ENCODE data around the gene PIP.
"Not testable (repeated sequence)": the region's sequence is repeated elsewhere in the genome, so short reads cannot be mapped to it uniquely, and the experiment has no call there.

Gene PIP

DNA sequence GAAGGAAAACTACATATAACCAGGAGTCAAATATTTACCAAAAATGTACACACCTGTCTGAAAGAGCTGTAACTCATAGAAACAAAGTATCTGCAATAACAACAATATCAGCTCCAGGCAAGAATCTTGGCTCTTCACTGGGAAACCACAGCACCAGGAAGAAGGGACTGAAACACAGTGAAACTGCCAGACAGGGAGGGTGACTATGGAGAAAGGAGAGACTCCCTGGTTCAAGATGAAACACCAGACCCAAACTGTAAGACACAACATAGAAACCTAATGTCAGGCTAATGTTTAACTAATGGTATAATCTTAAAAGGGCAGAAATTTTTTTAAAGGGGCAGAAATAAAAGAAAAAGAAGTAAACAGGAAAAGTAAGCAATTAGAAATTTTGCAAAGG is 39.8 kb downstream of the PIP start:
- no peak overlapping the region for H3K4me3 ChIP-seq (ENCODE audit: low read depth in 1 of 2, low read length in 1 of 2)
- no peaks in the 10 kb centered on the region for H3K27me3 ChIP-seq
- no peak for TF ChIP-seq CTCF (IDR thresholded peaks at IDR 0.05)
- H3K27ac ChIP-seq, result no peak overlapping the region
- no peaks in the 10 kb centered on the region for H3K9me3 ChIP-seq
- H3K36me3 ChIP-seq, result no peaks in the 10 kb centered on the region
- H3K4me1 ChIP-seq (ENCODE audit: control insufficient read depth in 1 of 2, insufficient read depth in 1 of 2, low read depth in 1 of 2, low read length in 1 of 2), result no peaks in the 10 kb centered on the region

- Histone ChIP-seq H3K27me3 (no peaks in the 10 kb centered on the region), H3K9me3 (no peaks in the 10 kb centered on the region), H3K4me3 (ENCODE audit: low read depth in 1 of 2, low read length in 1 of 2) (no peak overlapping the region), H3K27ac (no peak overlapping the region), H3K36me3 (no peaks in the 10 kb centered on the region), H3K4me1 (ENCODE audit: control insufficient read depth in 1 of 2, insufficient read depth in 1 of 2, low read depth in 1 of 2, low read length in 1 of 2) (no peaks in the 10 kb centered on the region)
- no peak for TF ChIP-seq CTCF (IDR thresholded peaks at IDR 0.05)
Measured at GRCh38 chr7:143172354-143172753, 40.5 kb downstream of the PIP start.

DNA sequence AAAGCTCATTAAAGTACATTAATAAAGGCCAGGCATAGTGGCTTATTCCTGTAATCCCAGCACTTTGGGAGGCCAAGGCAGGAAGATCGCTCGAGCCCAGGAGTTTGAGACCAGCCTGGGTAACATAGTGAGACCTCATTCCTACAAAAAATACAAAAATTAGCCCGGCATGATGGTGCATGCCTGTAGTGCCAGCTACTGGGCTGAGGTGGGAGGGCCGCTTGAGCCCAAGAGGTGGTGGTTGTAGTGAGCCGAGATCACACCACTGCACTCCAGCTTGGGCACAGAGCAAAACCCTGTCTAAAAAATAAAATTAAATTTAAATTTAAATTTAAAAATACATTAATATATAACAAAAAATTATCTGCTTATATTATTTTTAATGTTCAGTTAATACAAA is 44.3 kb downstream of the PIP start:
- Histone ChIP-seq H3K9me3 (peaks cover 9% of the 10 kb centered on the region), H3K4me1 (ENCODE audit: control insufficient read depth in 1 of 2, insufficient read depth in 1 of 2, low read depth in 1 of 2, low read length in 1 of 2) (no peaks in the 10 kb centered on the region), H3K27me3 (no peaks in the 10 kb centered on the region), H3K4me3 (ENCODE audit: low read depth in 1 of 2, low read length in 1 of 2) (no peak overlapping the region), H3K27ac (no peak overlapping the region), H3K36me3 (no peaks in the 10 kb centered on the region)
- no peak for TF ChIP-seq CTCF (IDR thresholded peaks at IDR 0.05)

DNA sequence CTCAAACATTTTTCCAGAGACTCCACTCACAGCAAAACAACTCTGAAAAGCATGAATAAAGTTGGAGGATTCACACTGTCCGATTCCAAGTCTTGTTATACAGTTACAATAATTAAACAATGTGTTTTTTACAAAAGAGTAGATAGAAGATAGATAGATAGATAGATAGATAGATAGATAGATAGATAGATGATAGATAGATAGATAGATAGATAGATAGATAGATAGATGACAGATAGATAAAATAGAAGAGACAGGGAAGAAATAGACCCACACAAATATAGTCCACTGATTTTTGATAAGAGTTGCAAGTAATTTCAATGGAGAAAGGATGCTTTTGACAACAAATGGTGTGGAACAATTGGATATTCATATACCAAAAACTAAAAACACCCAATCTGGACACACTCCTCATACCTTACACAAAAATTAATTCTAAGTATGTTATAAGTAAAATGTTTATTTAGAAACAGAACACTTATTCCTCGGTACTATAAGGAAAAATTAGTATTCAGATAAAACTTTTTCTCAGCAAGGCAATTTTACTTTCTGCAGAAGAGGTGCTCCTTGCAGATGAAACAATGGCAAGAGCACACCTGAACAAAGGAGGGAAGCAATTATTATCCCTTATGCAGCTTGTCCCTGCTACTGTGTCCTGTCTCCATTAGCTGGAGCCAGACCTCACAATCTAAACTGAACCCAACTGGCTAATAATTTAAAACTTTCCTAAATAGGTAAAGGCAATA is 45.7 kb downstream of the PIP start:
- TF ChIP-seq CTCF (IDR thresholded peaks at IDR 0.05), result no peak
- H3K36me3 ChIP-seq, result no peaks in the 10 kb centered on the region
- peaks cover 9% of the 10 kb centered on the region for H3K9me3 ChIP-seq
- no peaks in the 10 kb centered on the region for H3K27me3 ChIP-seq
- H3K4me3 ChIP-seq (ENCODE audit: low read depth in 1 of 2, low read length in 1 of 2), result no peak overlapping the region
- H3K4me1 ChIP-seq (ENCODE audit: control insufficient read depth in 1 of 2, insufficient read depth in 1 of 2, low read depth in 1 of 2, low read length in 1 of 2), result no peaks in the 10 kb centered on the region
- H3K27ac ChIP-seq, result no peak overlapping the region

DNA sequence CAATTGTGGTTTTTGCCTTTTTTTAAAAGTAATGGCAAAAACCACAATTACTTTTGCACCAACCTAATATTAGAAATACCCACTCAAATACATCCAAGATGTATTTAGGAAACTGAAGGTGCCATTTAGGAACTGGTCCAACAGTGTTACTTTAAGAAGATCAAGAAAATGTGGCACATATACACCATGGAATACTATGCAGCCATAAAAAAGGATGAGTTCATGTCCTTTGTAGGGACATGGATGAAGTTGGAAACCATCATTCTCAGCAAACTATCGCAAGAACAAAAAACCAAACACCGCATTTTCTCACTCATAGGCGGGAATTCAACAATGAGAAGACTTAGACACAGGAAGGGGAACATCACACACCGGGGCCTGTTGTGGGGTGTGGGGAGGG is 48.9 kb downstream of the PIP start:
- H3K9me3 ChIP-seq, H3K27me3 ChIP-seq: not testable (repeated sequence)

DNA sequence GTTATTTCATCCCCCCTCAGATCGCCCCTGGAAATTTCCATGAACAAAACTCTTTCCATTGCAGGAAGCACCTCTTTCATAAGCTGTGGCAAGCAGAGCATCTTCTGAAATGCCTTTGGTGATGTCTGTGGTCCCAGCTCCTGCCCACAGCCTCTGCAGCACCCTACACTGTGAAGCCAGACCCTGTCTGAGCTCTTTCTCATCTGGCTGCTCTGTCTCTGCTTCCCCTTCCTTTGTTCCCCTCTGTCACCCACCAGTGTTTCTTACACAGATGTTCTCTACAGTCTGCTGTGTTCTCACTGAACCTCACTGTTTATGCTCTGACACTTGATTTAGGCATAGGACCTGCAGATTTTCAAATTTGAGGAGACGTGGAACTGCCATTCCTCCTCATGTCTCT is 49.5 kb downstream of the PIP start:
- no peak for TF ChIP-seq CTCF (IDR thresholded peaks at IDR 0.05)
- no peak overlapping the region for H3K27ac ChIP-seq
- H3K4me3 ChIP-seq (ENCODE audit: low read depth in 1 of 2, low read length in 1 of 2), result no peak overlapping the region
- H3K4me1 ChIP-seq (ENCODE audit: control insufficient read depth in 1 of 2, insufficient read depth in 1 of 2, low read depth in 1 of 2, low read length in 1 of 2), result no peaks in the 10 kb centered on the region
- no peaks in the 10 kb centered on the region for H3K36me3 ChIP-seq
- peaks cover 9% of the 10 kb centered on the region for H3K9me3 ChIP-seq
- no peaks in the 10 kb centered on the region for H3K27me3 ChIP-seq

More for the DNA sequence above, 48.9 kb downstream of the PIP start:
- H3K4me3 ChIP-seq (ENCODE audit: low read depth in 1 of 2, low read length in 1 of 2); H3K27ac ChIP-seq; H3K4me1 ChIP-seq (ENCODE audit: control insufficient read depth in 1 of 2, insufficient read depth in 1 of 2, low read depth in 1 of 2, low read length in 1 of 2); H3K36me3 ChIP-seq: not testable (repeated sequence)

Data from neutrophil (primary cell).